Measurements from ENCODE around the gene CACNG5. TPM values are rescaled to one million over a fixed set of nuclear protein-coding genes. Genes with fewer than 3 reads are reported as not detected.

The CACNG5 gene
- total and polyA plus RNA-seq, 2 donors (not counting 1 experiment from before 2014, with no cell fraction given), result not detected

DNA sequence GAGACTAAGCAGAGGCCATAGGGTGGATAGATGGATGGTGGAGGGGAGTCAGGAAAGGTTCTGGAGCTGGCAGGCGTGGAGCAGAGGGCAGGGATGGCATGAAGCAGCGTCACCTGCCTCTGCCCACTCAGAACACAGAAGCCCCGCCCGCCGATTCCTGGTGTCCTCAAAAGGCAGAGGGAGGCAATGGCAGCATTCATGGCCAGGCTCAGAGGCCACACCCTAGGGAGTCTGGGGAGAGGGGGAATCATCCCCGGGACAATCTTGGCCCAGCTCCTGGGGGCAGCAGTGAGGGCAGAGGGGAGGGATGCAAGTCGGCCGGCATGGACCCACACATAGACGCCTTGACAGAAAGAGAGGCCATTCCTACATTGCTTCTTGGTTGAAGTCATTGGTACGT is 68.9 kb downstream of the CACNG5 start:
- TF ChIP-seq EZH2 (IDR thresholded peaks at IDR 0.05; ENCODE audit: low read length, missing control alignments), result no peak
- TF ChIP-seq, protein P1, sequence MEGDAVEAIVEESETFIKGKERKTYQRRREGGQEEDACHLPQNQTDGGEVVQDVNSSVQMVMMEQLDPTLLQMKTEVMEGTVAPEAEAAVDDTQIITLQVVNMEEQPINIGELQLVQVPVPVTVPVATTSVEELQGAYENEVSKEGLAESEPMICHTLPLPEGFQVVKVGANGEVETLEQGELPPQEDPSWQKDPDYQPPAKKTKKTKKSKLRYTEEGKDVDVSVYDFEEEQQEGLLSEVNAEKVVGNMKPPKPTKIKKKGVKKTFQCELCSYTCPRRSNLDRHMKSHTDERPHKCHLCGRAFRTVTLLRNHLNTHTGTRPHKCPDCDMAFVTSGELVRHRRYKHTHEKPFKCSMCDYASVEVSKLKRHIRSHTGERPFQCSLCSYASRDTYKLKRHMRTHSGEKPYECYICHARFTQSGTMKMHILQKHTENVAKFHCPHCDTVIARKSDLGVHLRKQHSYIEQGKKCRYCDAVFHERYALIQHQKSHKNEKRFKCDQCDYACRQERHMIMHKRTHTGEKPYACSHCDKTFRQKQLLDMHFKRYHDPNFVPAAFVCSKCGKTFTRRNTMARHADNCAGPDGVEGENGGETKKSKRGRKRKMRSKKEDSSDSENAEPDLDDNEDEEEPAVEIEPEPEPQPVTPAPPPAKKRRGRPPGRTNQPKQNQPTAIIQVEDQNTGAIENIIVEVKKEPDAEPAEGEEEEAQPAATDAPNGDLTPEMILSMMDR (conservative IDR thresholded peaks at IDR 0.05 in 1 of 2, IDR thresholded peaks at IDR 0.05 in 1 of 2; ENCODE audit: low read depth in 1 of 2, low read length in 2 of 2), result no peak
- Histone ChIP-seq H3K4me1 (ENCODE audit: control insufficient read depth, extremely low read depth, insufficient read depth, low read length) (peaks cover 11% of the 10 kb centered on the region), H3K9me3 (ENCODE audit: control insufficient read depth, insufficient read depth, low read depth, low read length) (no peaks in the 10 kb centered on the region), H3K4me3 (replicated peaks in 1 of 4; ENCODE audit: control extremely low read depth in 1 of 4, insufficient read depth in 1 of 4, low read depth in 3 of 4, low read length in 4 of 4) (no peak overlapping the region), H3K27me3 (ENCODE audit: control insufficient read depth, insufficient read depth, low read length) (peaks cover 11% of the 10 kb centered on the region), H3K79me2 (ENCODE audit: control insufficient read depth, insufficient read depth, low read length) (no peaks in the 10 kb centered on the region), H3K9ac (ENCODE audit: insufficient read depth, low read length) (no peak overlapping the region), H3K27ac (ENCODE audit: insufficient read depth, low read length) (no peak overlapping the region), H3K4me2 (ENCODE audit: extremely low read depth, insufficient read depth, low read length) (no peak overlapping the region), H2AFZ (ENCODE audit: low read length) (no peak overlapping the region), H4K20me1 (ENCODE audit: control insufficient read depth, extremely low read depth, insufficient read depth, low read length) (no peaks in the 10 kb centered on the region), H3K36me3 (ENCODE audit: control insufficient read depth, insufficient read depth, low read length) (no peaks in the 10 kb centered on the region)
- no peak for DNase-seq (ENCODE audit: low read depth in 2 of 2)

DNA sequence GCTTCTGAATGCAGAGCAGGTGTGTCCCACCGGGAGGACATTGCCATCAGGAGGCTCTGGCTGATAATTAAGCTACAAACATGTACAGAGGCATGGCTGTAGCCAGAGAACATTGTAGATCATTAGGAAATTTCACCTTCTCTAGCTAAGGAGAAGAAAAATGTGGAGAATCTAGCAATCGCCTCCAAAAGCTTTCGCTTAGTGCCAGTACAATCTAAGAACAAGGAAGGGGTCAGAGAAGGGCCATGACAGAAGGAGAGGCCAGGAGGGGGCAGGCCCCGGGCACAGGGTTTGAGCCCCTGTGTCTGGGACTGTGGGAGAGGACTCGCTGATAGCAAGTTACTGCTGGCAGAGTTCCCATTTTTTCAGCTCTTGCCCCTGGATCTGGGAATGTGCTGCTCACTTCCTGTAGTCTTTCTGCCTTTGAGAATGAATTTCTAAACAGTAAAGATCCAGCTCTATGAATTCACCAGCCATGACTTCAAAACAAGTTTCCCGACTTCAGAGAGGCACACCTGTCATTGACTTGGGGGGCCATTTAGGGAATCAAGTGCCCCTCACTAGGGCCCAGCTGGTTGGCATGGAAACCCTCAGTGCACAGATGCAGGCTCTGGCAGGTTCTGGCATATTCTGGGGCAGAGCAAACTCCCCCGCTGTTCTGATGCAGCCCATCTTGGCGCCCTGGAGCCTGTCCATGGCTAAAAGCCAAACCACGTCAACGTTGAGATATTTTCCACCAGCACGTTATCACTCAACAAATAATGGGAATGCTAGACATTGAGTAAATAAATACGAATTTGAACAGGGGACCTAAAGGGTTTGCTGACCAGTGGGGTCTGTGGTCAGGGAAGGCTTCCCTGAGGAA is 70.1 kb downstream of the CACNG5 start:
- Histone ChIP-seq H3K9me3 (ENCODE audit: control insufficient read depth, insufficient read depth, low read depth, low read length) (no peaks in the 10 kb centered on the region), H4K20me1 (ENCODE audit: control insufficient read depth, extremely low read depth, insufficient read depth, low read length) (no peaks in the 10 kb centered on the region), H2AFZ (ENCODE audit: low read length) (no peak overlapping the region), H3K4me3 (replicated peaks in 1 of 4; ENCODE audit: control extremely low read depth in 1 of 4, insufficient read depth in 1 of 4, low read depth in 3 of 4, low read length in 4 of 4) (no peak overlapping the region), H3K9ac (ENCODE audit: insufficient read depth, low read length) (no peak overlapping the region), H3K79me2 (ENCODE audit: control insufficient read depth, insufficient read depth, low read length) (no peaks in the 10 kb centered on the region), H3K4me2 (ENCODE audit: extremely low read depth, insufficient read depth, low read length) (peak overlapping the region; percentile 72), H3K27me3 (ENCODE audit: control insufficient read depth, insufficient read depth, low read length) (peaks cover 11% of the 10 kb centered on the region), H3K4me1 (ENCODE audit: control insufficient read depth, extremely low read depth, insufficient read depth, low read length) (peaks cover 11% of the 10 kb centered on the region), H3K36me3 (ENCODE audit: control insufficient read depth, insufficient read depth, low read length) (no peaks in the 10 kb centered on the region), H3K27ac (ENCODE audit: insufficient read depth, low read length) (peak overlapping the region; percentile 6)
- TF ChIP-seq, protein P1 (conservative IDR thresholded peaks at IDR 0.05 in 1 of 2, IDR thresholded peaks at IDR 0.05 in 1 of 2; ENCODE audit: low read depth in 1 of 2, low read length in 2 of 2), result no peak
- no peak for TF ChIP-seq EZH2 (IDR thresholded peaks at IDR 0.05; ENCODE audit: low read length, missing control alignments)
- peak; percentile 55 to 73 for DNase-seq (ENCODE audit: low read depth in 2 of 2)

DNA sequence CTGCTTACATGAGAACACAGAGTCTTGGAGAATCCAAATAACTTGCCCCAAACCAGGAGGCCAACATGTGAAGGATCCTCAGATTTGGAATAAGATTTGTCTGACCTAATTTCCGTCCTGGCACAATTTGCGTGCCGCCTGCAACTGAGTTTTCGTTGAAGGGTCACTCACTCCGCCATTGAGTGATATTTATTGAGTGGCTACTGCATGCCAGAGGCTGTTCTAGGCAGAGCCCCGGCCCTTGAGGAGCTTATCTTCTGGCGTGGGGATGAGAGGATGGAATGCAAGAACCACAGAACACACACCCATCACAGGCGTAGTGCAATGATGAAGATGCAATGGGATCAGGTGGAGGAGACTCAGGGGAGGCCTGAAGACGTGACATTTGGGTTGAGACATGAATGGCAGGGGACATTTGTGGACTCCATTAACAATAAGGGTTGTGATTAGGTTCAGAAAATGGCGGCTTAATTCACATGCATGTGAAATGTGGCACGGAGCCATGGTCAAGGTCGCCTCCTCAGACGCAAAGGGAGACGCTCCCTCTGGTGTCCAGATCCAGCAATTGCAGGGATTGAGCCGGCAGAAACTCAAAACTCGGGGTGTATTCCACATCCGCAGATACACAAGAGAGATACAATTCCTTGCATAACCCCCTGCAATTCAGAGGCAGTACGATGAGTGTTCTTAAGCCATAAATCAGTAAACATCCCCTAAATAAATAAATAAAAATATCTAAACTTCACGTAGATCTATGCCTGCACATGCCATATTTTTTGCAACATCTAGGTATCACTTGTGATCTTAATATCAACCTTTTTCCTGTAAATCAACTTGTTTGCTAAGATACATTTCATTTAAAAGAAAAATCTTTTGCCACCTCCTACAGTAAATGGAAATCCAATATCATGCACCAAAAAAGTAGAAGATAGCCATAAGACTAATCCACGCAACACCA is 71.7 kb downstream of the CACNG5 start:
- Histone ChIP-seq H3K4me2 (ENCODE audit: extremely low read depth, insufficient read depth, low read length) (no peak overlapping the region), H3K9ac (ENCODE audit: insufficient read depth, low read length) (no peak overlapping the region), H3K4me1 (ENCODE audit: control insufficient read depth, extremely low read depth, insufficient read depth, low read length) (peaks cover 11% of the 10 kb centered on the region), H2AFZ (ENCODE audit: low read length) (no peak overlapping the region), H3K27me3 (ENCODE audit: control insufficient read depth, insufficient read depth, low read length) (peaks cover 11% of the 10 kb centered on the region), H3K79me2 (ENCODE audit: control insufficient read depth, insufficient read depth, low read length) (no peaks in the 10 kb centered on the region), H3K4me3 (replicated peaks in 1 of 4; ENCODE audit: control extremely low read depth in 1 of 4, insufficient read depth in 1 of 4, low read depth in 3 of 4, low read length in 4 of 4) (no peak overlapping the region), H3K27ac (ENCODE audit: insufficient read depth, low read length) (no peak overlapping the region), H4K20me1 (ENCODE audit: control insufficient read depth, extremely low read depth, insufficient read depth, low read length) (no peaks in the 10 kb centered on the region), H3K36me3 (ENCODE audit: control insufficient read depth, insufficient read depth, low read length) (no peaks in the 10 kb centered on the region), H3K9me3 (ENCODE audit: control insufficient read depth, insufficient read depth, low read depth, low read length) (no peaks in the 10 kb centered on the region)
- peak; percentile 70 to 84 for DNase-seq (ENCODE audit: low read depth in 2 of 2)
- no peak for TF ChIP-seq EZH2 (IDR thresholded peaks at IDR 0.05; ENCODE audit: low read length, missing control alignments)
- TF ChIP-seq, protein P1 (conservative IDR thresholded peaks at IDR 0.05 in 1 of 2, IDR thresholded peaks at IDR 0.05 in 1 of 2; ENCODE audit: low read depth in 1 of 2, low read length in 2 of 2), result peak; percentile 90 to 95

Measured in fibroblast of lung (primary cell).